IMR-90 (cell line): ENCODE results near the gene PLA2G4E. TPM values are rescaled to one million over a fixed set of nuclear protein-coding genes. Genes with fewer than 3 reads are reported as not detected.

Experiments
- ATAC-seq: fragments of 200-7000 bp; cut with Tn5 transposase; 2 replicates; pipeline ENCODE4 v1.9.1; 2020; ENCODE audit warnings: low read depth, mild to moderate bottlenecking, moderate library complexity
- BruUV-seq: library from RNA; stranded (reverse); fragments of 400-500 nt; replicated peaks from 2 replicates; lab custom pipeline; 2021; lab: Mats Ljungman, UMichigan
- CTCF ChIA-PET: fragments of 300-600 bp; formaldehyde crosslinking; extraction: SDS; loops from one replicate; lab custom pipeline; 2021; ENCODE audit warnings: antibody characterized with exemption; lab: Yijun Ruan, JAX
- POLR2A ChIA-PET: fragments of 300-600 bp; sonication (Branson Sonifier 250); formaldehyde crosslinking; loops from one replicate; lab custom pipeline; 2022; ENCODE audit warnings: antibody characterized with exemption; ENCODE audit not compliant: unreplicated experiment; lab: Charles Lee
- DNase-seq: peaks from one replicate; pipeline ENCODE4 v3.0.0; 2013
- H2AFZ ChIP-seq: replicated peaks from 2 replicates; pipeline ENCODE3; 2013; ENCODE audit warnings: low read length, mild to moderate bottlenecking; ENCODE audit not compliant: poor library complexity
- H2AK5ac ChIP-seq: 2 replicates; pipeline ENCODE4 v1.6.1; 2013; ENCODE audit warnings: low read depth, low read length, inconsistent platforms
- H2AK9ac ChIP-seq: replicated peaks from 2 replicates; pipeline ENCODE3; 2013; ENCODE audit warnings: mild to moderate bottlenecking, low read depth, low read length, moderate library complexity; ENCODE audit not compliant: poor library complexity
- H2BK120ac ChIP-seq: 2 replicates; pipeline ENCODE4 v1.6.1; 2013; ENCODE audit warnings: low read depth, low read length, inconsistent platforms
- H2BK15ac ChIP-seq: 3 replicates; pipeline ENCODE4 v1.6.1; 2013; ENCODE audit warnings: low read depth, low read length, inconsistent platforms
- H2BK20ac ChIP-seq: 2 replicates; pipeline ENCODE4 v1.6.1; 2013; ENCODE audit warnings: low read depth, mild to moderate bottlenecking, inconsistent platforms, low read length, moderate library complexity
- H2BK5ac ChIP-seq: 2 replicates; pipeline ENCODE4 v1.6.1; 2013; ENCODE audit warnings: mild to moderate bottlenecking, low read depth, low read length, inconsistent platforms; ENCODE audit not compliant: poor library complexity, severe bottlenecking
- H3K14ac ChIP-seq: replicated peaks from 2 replicates; pipeline ENCODE4 v1.6.1; 2013; ENCODE audit warnings: low read depth, low read length, inconsistent platforms
- H3K18ac ChIP-seq: 2 replicates; pipeline ENCODE4 v1.6.1; 2013; ENCODE audit warnings: low read depth, low read length, control low read depth
- H3K23ac ChIP-seq: 2 replicates; pipeline ENCODE4 v1.6.1; 2013; ENCODE audit warnings: low read depth, low read length, inconsistent platforms
- H3K27ac ChIP-seq: 2 replicates; pipeline ENCODE4 v1.5.1; 2013; ENCODE audit warnings: mild to moderate bottlenecking, control low read depth, low read length; ENCODE audit not compliant: insufficient read depth
- H3K27me3 ChIP-seq: 2 replicates; pipeline ENCODE4 v1.6.1; 2013; ENCODE audit warnings: low read length; ENCODE audit not compliant: control insufficient read depth, insufficient read depth
- H3K36me3 ChIP-seq: 2 replicates; pipeline ENCODE4 v1.6.1; 2013; ENCODE audit warnings: low read length, mixed read lengths; ENCODE audit not compliant: control insufficient read depth, insufficient read depth
- H3K4ac ChIP-seq: 2 replicates; pipeline ENCODE4 v1.6.1; 2013; ENCODE audit warnings: low read depth, low read length, inconsistent platforms
- H3K4me1 ChIP-seq: 2 replicates; pipeline ENCODE4 v1.6.1; 2013; ENCODE audit warnings: low read length, mixed read lengths; ENCODE audit not compliant: control insufficient read depth, insufficient read depth
- H3K4me2 ChIP-seq: 2 replicates; pipeline ENCODE4 v1.6.1; 2013; ENCODE audit warnings: low read depth, mild to moderate bottlenecking, control low read depth, low read length, moderate library complexity
- H3K4me3 ChIP-seq: 2 replicates; pipeline ENCODE4 v1.5.1; 2013; ENCODE audit warnings: low read depth, mild to moderate bottlenecking, control low read depth, low read length, moderate library complexity; ENCODE audit not compliant: insufficient read depth
- H3K56ac ChIP-seq: 2 replicates; pipeline ENCODE4 v1.6.1; 2013; ENCODE audit warnings: low read length, inconsistent platforms; ENCODE audit not compliant: insufficient read depth; ENCODE audit errors: extremely low read depth
- H3K79me1 ChIP-seq, 2 experiments: 2 replicates each; pipeline ENCODE4 v1.6.1; 2013; ENCODE audit warnings: low read length in 2 of 2, inconsistent platforms in 1 of 2, low read depth in 1 of 2
- H3K9ac ChIP-seq: 2 replicates; pipeline ENCODE4 v1.6.1; 2013; ENCODE audit warnings: low read depth, low read length, control low read depth
- H3K9me1 ChIP-seq: 2 replicates; pipeline ENCODE4 v1.6.1; 2013; ENCODE audit warnings: low read length, inconsistent platforms; ENCODE audit not compliant: insufficient read depth
- H3K9me3 ChIP-seq: 2 replicates; pipeline ENCODE4 v1.6.1; 2013; ENCODE audit warnings: low read length; ENCODE audit not compliant: control insufficient read depth, insufficient read depth
- H4K20me1 ChIP-seq: 2 replicates; pipeline ENCODE4 v1.6.1; 2013; ENCODE audit warnings: low read length, inconsistent platforms; ENCODE audit not compliant: insufficient read depth
- H4K5ac ChIP-seq: 2 replicates; pipeline ENCODE4 v1.6.1; 2013; ENCODE audit warnings: mild to moderate bottlenecking, low read depth, low read length, control low read depth
- H4K8ac ChIP-seq, 2 experiments: 2 replicates each; pipeline ENCODE4 v1.6.1; 2013; ENCODE audit warnings: low read depth in 2 of 2, low read length in 2 of 2, control low read depth in 1 of 2, inconsistent platforms in 1 of 2
- H4K91ac ChIP-seq: 2 replicates; pipeline ENCODE4 v1.6.1; 2013; ENCODE audit warnings: low read depth, low read length, inconsistent platforms; ENCODE audit not compliant: insufficient read depth
- BHLHE40 ChIP-seq: fragments of 150-350 bp; IDR thresholded peaks from 2 replicates; pipeline ENCODE4 v1.6.1; 2016; ENCODE audit warnings: mild to moderate bottlenecking, low read depth, low read length
- CEBPB ChIP-seq: IDR thresholded peaks from 2 replicates; pipeline ENCODE4 v1.6.1; 2012; ENCODE audit warnings: low read depth, low read length, improper control_type of control experiment
- CHD1 ChIP-seq: IDR thresholded peaks from 2 replicates; pipeline ENCODE4 v1.6.1; 2012; ENCODE audit warnings: low read depth, low read length, improper control_type of control experiment
- CTCF ChIP-seq: conservative IDR thresholded peaks from 2 replicates; pipeline ENCODE4 v1.5.1; 2012; ENCODE audit warnings: mild to moderate bottlenecking, low read depth, low read length, improper control_type of control experiment
- MAFK ChIP-seq: IDR thresholded peaks from 2 replicates; pipeline ENCODE4 v1.6.1; 2012; ENCODE audit warnings: low read depth, low read length, improper control_type of control experiment
- MAZ ChIP-seq: IDR thresholded peaks from 2 replicates; pipeline ENCODE4 v1.6.1; 2012; ENCODE audit warnings: low read depth, mild to moderate bottlenecking, low read length, improper control_type of control experiment, moderate library complexity, borderline replicate concordance
- MXI1 ChIP-seq: IDR thresholded peaks from 2 replicates; pipeline ENCODE4 v1.6.1; 2012; ENCODE audit warnings: low read depth, mild to moderate bottlenecking, low read length, moderate library complexity, borderline replicate concordance
- NFE2L2 ChIP-seq: fragments of 150-350 bp; IDR thresholded peaks from 2 replicates; pipeline ENCODE4 v1.6.1; 2016; ENCODE audit warnings: low read depth, mild to moderate bottlenecking, low read length
- POLR2A ChIP-seq: IDR thresholded peaks from 2 replicates; pipeline ENCODE4 v1.6.1; 2012; ENCODE audit warnings: mild to moderate bottlenecking, low read depth, low read length
- RAD21 ChIP-seq: IDR thresholded peaks from 2 replicates; pipeline ENCODE4 v1.6.1; 2012; ENCODE audit warnings: low read length, improper control_type of control experiment
- RCOR1 ChIP-seq: IDR thresholded peaks from 2 replicates; pipeline ENCODE4 v1.6.1; 2012; ENCODE audit warnings: mild to moderate bottlenecking, low read length, improper control_type of control experiment; ENCODE audit not compliant: insufficient replicate concordance
- RFX5 ChIP-seq: IDR thresholded peaks from 2 replicates; pipeline ENCODE4 v1.8.0; 2012; ENCODE audit warnings: low read depth, mild to moderate bottlenecking, low read length, moderate library complexity
- SMC3 ChIP-seq: fragments of 150-350 bp; IDR thresholded peaks from 2 replicates; pipeline ENCODE4 v1.6.1; 2016; ENCODE audit warnings: low read depth, mild to moderate bottlenecking, antibody characterized with exemption, low read length, moderate library complexity
- USF2 ChIP-seq: fragments of 150-350 bp; IDR thresholded peaks from 2 replicates; pipeline ENCODE4 v1.6.1; 2017; ENCODE audit warnings: mild to moderate bottlenecking, antibody characterized with exemption, low read length, low read depth
- WGBS, 2 experiments: methylation state at CpG; one replicate each; pipeline versions ENCODE4 v1.1.5 to v1.1.7; 2013; ENCODE audit warnings: missing lambda C conversion rate in 2 of 2; ENCODE audit not compliant: insufficient read length in 1 of 2; ENCODE audit errors: extremely low coverage in 2 of 2; 5-methylcytosine and 5-hydroxymethylcytosine counted together
- dilution Hi-C: fragments of 300-500 bp; cut with HindIII; formaldehyde crosslinking; loops from one replicate; pipeline ENCODE4 v1.14.3; 2018; ENCODE audit warnings: low sequenced_read_pairs; ENCODE audit not compliant: unreplicated experiment
- in situ Hi-C: fragments of 300-500 bp; cut with MboI; formaldehyde crosslinking; loops from 3 replicates; pipeline ENCODE4 v1.14.3; 2019; ENCODE audit warnings: low sequenced_read_pairs, inconsistent platforms, mixed read lengths
- intact Hi-C: fragments of 100-400 bp; cut with micrococcal nuclease; formaldehyde crosslinking; loops from 2 replicates; pipeline ENCODE4 v1.10.0; 2022
- polyA plus RNA-seq, 3 experiments: library from polyadenylated mRNA; depleted of rRNA; stranded (reverse); fragments of >200 nt; gene quantifications; 2 replicates each; pipeline ENCODE4 v1.2.3, GENCODE V29; 2012; ENCODE audit warnings: low replicate concordance in 1 of 3
- total RNA-seq: library from RNA; depleted of rRNA; stranded (reverse); fragments of >200 nt; gene quantifications from 2 replicates; pipeline ENCODE4 v1.2.3, GENCODE V29; 2012
- TF ChIP-seq, protein P1 (sequence below): fragments of 150-350 bp; IDR thresholded peaks from 2 replicates; pipeline ENCODE4 v1.6.1; 2016; ENCODE audit warnings: low read depth, mild to moderate bottlenecking, low read length, moderate library complexity, borderline replicate concordance

The PLA2G4E gene
- total and polyA plus RNA-seq, 2 of the 4 experiments (the other 2 are of a cell fraction): not detected

GRCh38 chr15:42012928-42013482 lies 7.8 kb downstream of the PLA2G4E start:
- Histone ChIP-seq H3K79me1 (no peaks in the 10 kb centered on the region), H4K91ac (no peak overlapping the region), H3K27ac (no peak overlapping the region), H3K4me1 (no peaks in the 10 kb centered on the region), H3K9me1 (no peaks in the 10 kb centered on the region), H3K9me3 (no peaks in the 10 kb centered on the region), H2AFZ (no peak overlapping the region), H3K23ac (no peak overlapping the region), H3K4me3 (no peak overlapping the region), H2BK5ac (no peak overlapping the region), H2AK9ac (no peak overlapping the region), H4K8ac (no peak overlapping the region), H4K5ac (no peak overlapping the region), H4K20me1 (no peaks in the 10 kb centered on the region), H2AK5ac (no peak overlapping the region), H3K9ac (no peak overlapping the region), H2BK120ac (no peak overlapping the region), H2BK15ac (no peak overlapping the region), H3K4ac (no peak overlapping the region), H2BK20ac (no peak overlapping the region), H3K36me3 (no peaks in the 10 kb centered on the region), H3K56ac (no peak overlapping the region), H3K4me2 (no peak overlapping the region), H3K14ac (no peak overlapping the region), H3K18ac (no peak overlapping the region), H3K27me3 (peaks cover 79% of the 10 kb centered on the region)
- 63% methylated on average over 3 of the region's 10 CpGs; no CpG with 5 or more reads in 1 of the 2 experiments for WGBS, 2 experiments
- no peak for ATAC-seq
- dilution Hi-C loops (no loop called here), intact Hi-C loops (no loop called here), in situ Hi-C loops (no loop called here)
- BruUV-seq: no TSS peak
- ChIA-PET CTCF (interaction anchor here (0.6 kb wide), 1 partner anchor 97 kb away, joined by 3 read pairs; no protein-coding TSS in a partner anchor), POLR2A (no interaction called here)
- DNase-seq: no peak
- no peak for TF ChIP-seq CHD1
- no peak for TF ChIP-seq MAFK
- no peak for TF ChIP-seq RFX5
- TF ChIP-seq CEBPB: no peak
- no peak for TF ChIP-seq RCOR1
- no peak for TF ChIP-seq SMC3
- TF ChIP-seq NFE2L2: no peak
- no peak for TF ChIP-seq MAZ
- TF ChIP-seq BHLHE40: no peak
- no peak for TF ChIP-seq USF2
- TF ChIP-seq, protein P1, sequence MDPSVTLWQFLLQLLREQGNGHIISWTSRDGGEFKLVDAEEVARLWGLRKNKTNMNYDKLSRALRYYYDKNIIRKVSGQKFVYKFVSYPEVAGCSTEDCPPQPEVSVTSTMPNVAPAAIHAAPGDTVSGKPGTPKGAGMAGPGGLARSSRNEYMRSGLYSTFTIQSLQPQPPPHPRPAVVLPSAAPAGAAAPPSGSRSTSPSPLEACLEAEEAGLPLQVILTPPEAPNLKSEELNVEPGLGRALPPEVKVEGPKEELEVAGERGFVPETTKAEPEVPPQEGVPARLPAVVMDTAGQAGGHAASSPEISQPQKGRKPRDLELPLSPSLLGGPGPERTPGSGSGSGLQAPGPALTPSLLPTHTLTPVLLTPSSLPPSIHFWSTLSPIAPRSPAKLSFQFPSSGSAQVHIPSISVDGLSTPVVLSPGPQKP: no peak
- no peak for TF ChIP-seq MXI1
- TF ChIP-seq RAD21: no peak
- TF ChIP-seq CTCF: no peak
- TF ChIP-seq POLR2A: no peak
